Parathyroid adenoma (tissue), 2 donors: ENCODE measurements around the gene CIAO3.
A peak's percentile ranks its signal among the peaks of the same experiment; 100 is the strongest.

Experiments
- H2AFZ ChIP-seq: fragments of 300-600 bp; sonication (generic); one replicate; pipeline ENCODE4 v1.7.0; 2017; ENCODE audit warnings: antibody characterized with exemption, mild to moderate bottlenecking
- H3K27ac ChIP-seq: fragments of 300-600 bp; sonication (generic); one replicate; pipeline ENCODE4 v1.7.0; 2017
- H3K27me3 ChIP-seq: fragments of 300-600 bp; sonication (generic); one replicate; pipeline ENCODE4 v1.7.0; 2017; ENCODE audit warnings: low read length; ENCODE audit not compliant: control insufficient read depth, insufficient read depth
- H3K36me3 ChIP-seq: fragments of 300-600 bp; sonication (generic); one replicate; pipeline ENCODE4 v1.7.0; 2017; ENCODE audit warnings: low read length; ENCODE audit not compliant: control insufficient read depth, insufficient read depth
- H3K4me1 ChIP-seq: fragments of 300-600 bp; sonication (generic); one replicate; pipeline ENCODE4 v1.7.0; 2017; ENCODE audit warnings: control low read depth
- H3K4me2 ChIP-seq: fragments of 300-600 bp; sonication (generic); one replicate; pipeline ENCODE4 v1.7.0; 2017; ENCODE audit warnings: low read length
- H3K4me3 ChIP-seq: fragments of 300-600 bp; sonication (generic); one replicate; pipeline ENCODE4 v1.7.0; 2017; ENCODE audit warnings: low read depth, low read length
- H3K79me2 ChIP-seq: fragments of 300-600 bp; sonication (generic); one replicate; pipeline ENCODE4 v1.7.0; 2017; ENCODE audit warnings: control low read depth
- H3K9ac ChIP-seq: fragments of 300-600 bp; sonication (generic); one replicate; pipeline ENCODE4 v1.7.0; 2017; ENCODE audit warnings: mild to moderate bottlenecking
- H3K9me3 ChIP-seq: fragments of 300-600 bp; sonication (generic); one replicate; pipeline ENCODE4 v1.7.0; 2017; ENCODE audit warnings: low read length; ENCODE audit not compliant: control insufficient read depth
- CTCF ChIP-seq: fragments of 300-600 bp; sonication (generic); IDR thresholded peaks from one replicate; pipeline ENCODE4 v1.7.0; 2017; ENCODE audit warnings: antibody characterized with exemption, mild to moderate bottlenecking
- donor health status: primary hyperparathyroidism.

The CIAO3 gene

GRCh38 chr16:739560-740458, 988 bp downstream of the CIAO3 start:
- peaks cover 2% of the 10 kb centered on the region for H3K4me1 ChIP-seq
- H3K36me3 ChIP-seq, result no peaks in the 10 kb centered on the region
- H3K27me3 ChIP-seq, result no peaks in the 10 kb centered on the region
- peak overlapping the region; percentile 73 for H2AFZ ChIP-seq
- TF ChIP-seq CTCF, result no peak
- H3K9me3 ChIP-seq, result no peaks in the 10 kb centered on the region
- H3K27ac ChIP-seq, result no peak overlapping the region
- H3K4me3 ChIP-seq, result peak overlapping the region; percentile 81
- H3K4me2 ChIP-seq, result peak overlapping the region; percentile 94
- peaks cover 4% of the 10 kb centered on the region for H3K79me2 ChIP-seq
- H3K9ac ChIP-seq, result no peak overlapping the region

GRCh38 chr16:736936-737481, 3.8 kb downstream of the CIAO3 start:
- peaks cover 2% of the 10 kb centered on the region for H3K4me1 ChIP-seq
- H3K9ac ChIP-seq, result no peak overlapping the region
- no peaks in the 10 kb centered on the region for H3K9me3 ChIP-seq
- no peaks in the 10 kb centered on the region for H3K27me3 ChIP-seq
- no peaks in the 10 kb centered on the region for H3K36me3 ChIP-seq
- H2AFZ ChIP-seq, result no peak overlapping the region
- H3K4me3 ChIP-seq, result no peak overlapping the region
- H3K27ac ChIP-seq, result no peak overlapping the region
- no peak overlapping the region for H3K4me2 ChIP-seq
- peaks cover 4% of the 10 kb centered on the region for H3K79me2 ChIP-seq
- TF ChIP-seq CTCF, result no peak

- H3K27ac ChIP-seq, result no peak overlapping the region
- no peaks in the 10 kb centered on the region for H3K36me3 ChIP-seq
- H3K4me3 ChIP-seq, result no peak overlapping the region
- peaks cover 2% of the 10 kb centered on the region for H3K4me1 ChIP-seq
- peaks cover 4% of the 10 kb centered on the region for H3K79me2 ChIP-seq
- TF ChIP-seq CTCF, result no peak
- no peak overlapping the region for H2AFZ ChIP-seq
- no peaks in the 10 kb centered on the region for H3K9me3 ChIP-seq
- H3K9ac ChIP-seq, result no peak overlapping the region
- no peak overlapping the region for H3K4me2 ChIP-seq
- no peaks in the 10 kb centered on the region for H3K27me3 ChIP-seq
These were observed 4.8 kb downstream of the CIAO3 start for GRCh38 chr16:735982-736453.

GRCh38 chr16:734981-735881, 5.6 kb downstream of the CIAO3 start:
- H3K9me3 ChIP-seq, result no peaks in the 10 kb centered on the region
- H3K4me1 ChIP-seq, result peaks cover 2% of the 10 kb centered on the region
- peaks cover 4% of the 10 kb centered on the region for H3K79me2 ChIP-seq
- no peak overlapping the region for H3K4me2 ChIP-seq
- no peak for TF ChIP-seq CTCF
- H2AFZ ChIP-seq, result no peak overlapping the region
- H3K27me3 ChIP-seq, result no peaks in the 10 kb centered on the region
- no peak overlapping the region for H3K4me3 ChIP-seq
- no peak overlapping the region for H3K9ac ChIP-seq
- no peaks in the 10 kb centered on the region for H3K36me3 ChIP-seq
- H3K27ac ChIP-seq, result no peak overlapping the region
